Adrenal gland (tissue), 12 donors: ENCODE data around the gene B4GALNT3. TPM values are rescaled to one million over a fixed set of nuclear protein-coding genes. Genes with fewer than 3 reads are reported as not detected.

Experiments
- DNase-seq, 7 donors: peaks; one replicate each; pipeline ENCODE4 v3.0.0-alpha.2; 2019 to 2020
- H3K27ac ChIP-seq, 5 donors: fragments of 200-600 bp; sonication (generic) in 4 of 5; 1 replicate in 3 of 5; 2 replicates in 2 of 5; pipeline versions ENCODE4 v1.5.1 to v1.8.0; 2016 to 2020; ENCODE audit warnings: mild to moderate bottlenecking in 1 of 5
- H3K27me3 ChIP-seq: fragments of 200-600 bp; 2 replicates; pipeline ENCODE4 v1.8.0; 2021
- H3K36me3 ChIP-seq, 2 donors: fragments of 200-600 bp; replicated peaks in 1 of 2; 1 replicate in 1 of 2; 2 replicates in 1 of 2; pipeline versions ENCODE4 v1.5.1 to v1.8.0; 2018 to 2022
- H3K4me1 ChIP-seq, 2 donors: fragments of 200-600 bp; replicated peaks in 1 of 2; 1 replicate in 1 of 2; 2 replicates in 1 of 2; pipeline versions ENCODE4 v1.5.1 to v1.8.0; 2018 to 2021
- H3K4me3 ChIP-seq, 4 donors: fragments of 200-600 bp; sonication (generic) in 3 of 4; one replicate each; pipeline ENCODE4 v1.5.1; 2016 to 2018
- H3K9me3 ChIP-seq, 3 donors: fragments of 200-600 bp; sonication (generic) in 1 of 3; replicated peaks in 1 of 3; 1 replicate in 2 of 3; 2 replicates in 1 of 3; pipeline versions ENCODE4 v1.5.1 to v1.8.0; 2016 to 2021
- POLR2A ChIP-seq, 2 donors: fragments of 450-650 bp; IDR thresholded peaks; one replicate each; pipeline ENCODE4 v1.6.1; 2017; ENCODE audit warnings: antibody characterized with exemption in 2 of 2, mild to moderate bottlenecking in 2 of 2, moderate library complexity in 1 of 2
- WGBS, 4 donors: extraction: QIAGEN DNeasy Blood & Tissue Kit in 2 of 4; methylation state at CpG; one replicate each; pipeline versions ENCODE4 v1.1.5 to v1.1.7; 2013 to 2017; 5-methylcytosine and 5-hydroxymethylcytosine counted together
- intact Hi-C, 2 donors: fragments of 100-400 bp; cut with DNase I; formaldehyde crosslinking; loops; one replicate each; pipeline versions ENCODE4 v1.14.1 to v1.15.0; 2022 to 2023
- polyA plus RNA-seq, 3 donors: library from polyadenylated mRNA; stranded (reverse); fragments of 200-250 nt in 2 of 3; fragments of 350-450 nt in 1 of 3; fragmentation: Illumina TruSeq in 1 of 3; extraction: RNeasy Lipid Tissue Mini Kit (QIAGEN cat#74804) in 1 of 3; gene quantifications; one replicate each; pipeline ENCODE4 v1.2.3, GENCODE V29; 2013 to 2014
- total RNA-seq, 9 donors: library from RNA; depleted of rRNA in 4 of 9; stranded (reverse); fragments of >200 nt in 4 of 9; fragments of 120-200 nt in 1 of 9; fragmentation: NEBNext Ultra II Directional in 1 of 9; extraction: Animal tissue kit (Norgen Biotek cat#: 25700) in 1 of 9; gene quantifications; one replicate each; pipeline versions ENCODE4 v1.1.0 to v1.2.4, GENCODE V29; 2013 to 2023
- TF ChIP-seq, protein P1 (sequence below), 6 experiments: fragments of 450-650 bp in 4 of 6; fragments of 200-600 bp in 2 of 6; sonication (generic) in 1 of 6; IDR thresholded peaks; 1 replicate in 5 of 6; 2 replicates in 1 of 6; pipeline versions ENCODE4 v1.5.1 to v1.8.0; 2016 to 2021; ENCODE audit warnings: antibody characterized with exemption in 6 of 6, mild to moderate bottlenecking in 2 of 6, moderate library complexity in 1 of 6
- donor health status: healthy with polysubstance abuse.
- donor health status: Bipolar disorder and iron deficiency.
- donor health status: DM: yes; HTN: yes; CAD: no.
- donor health status: DM: no; HTN: no; CAD: no.
- donor health status: DM: no; HTN: no; CAD: no.
- donor health status: DM: yes; HTN: yes; CAD: no.

B4GALNT3 gene
- total and polyA plus RNA-seq, 12 donors: 3.1 to 43.1 (median 28.5) TPM

DNA sequence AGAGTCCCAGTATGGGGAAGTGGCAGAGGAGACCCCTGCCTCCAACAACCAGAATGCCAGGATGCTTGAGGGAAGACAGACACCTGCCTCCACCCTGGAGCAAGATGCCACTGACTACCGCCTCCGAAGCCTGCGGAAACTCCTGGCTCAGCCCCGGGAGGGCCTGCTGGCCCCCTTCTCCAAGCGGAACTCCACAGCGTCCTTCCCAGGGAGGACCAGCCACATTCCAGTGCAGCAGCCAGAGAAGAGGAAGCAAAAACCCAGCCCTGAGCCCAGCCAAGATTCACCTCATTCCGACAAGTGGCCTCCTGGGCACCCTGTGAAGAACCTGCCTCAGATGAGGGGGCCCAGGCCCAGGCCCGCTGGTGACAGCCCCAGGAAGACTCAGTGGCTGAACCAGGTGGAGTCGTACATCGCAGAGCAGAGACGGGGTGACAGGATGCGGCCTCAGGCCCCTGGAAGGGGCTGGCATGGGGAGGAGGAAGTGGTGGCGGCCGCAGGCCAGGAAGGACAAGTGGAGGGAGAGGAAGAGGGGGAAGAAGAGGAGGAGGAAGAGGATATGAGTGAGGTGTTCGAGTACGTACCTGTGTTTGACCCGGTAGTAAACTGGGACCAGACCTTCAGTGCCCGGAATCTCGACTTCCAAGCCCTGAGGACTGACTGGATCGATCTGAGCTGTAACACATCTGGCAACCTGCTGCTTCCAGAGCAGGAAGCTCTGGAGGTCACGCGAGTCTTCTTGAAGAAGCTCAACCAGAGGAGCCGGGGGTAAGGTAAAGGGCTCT, 93.7 kb downstream of the B4GALNT3 start:
- intact Hi-C loops: no loop called here

DNA sequence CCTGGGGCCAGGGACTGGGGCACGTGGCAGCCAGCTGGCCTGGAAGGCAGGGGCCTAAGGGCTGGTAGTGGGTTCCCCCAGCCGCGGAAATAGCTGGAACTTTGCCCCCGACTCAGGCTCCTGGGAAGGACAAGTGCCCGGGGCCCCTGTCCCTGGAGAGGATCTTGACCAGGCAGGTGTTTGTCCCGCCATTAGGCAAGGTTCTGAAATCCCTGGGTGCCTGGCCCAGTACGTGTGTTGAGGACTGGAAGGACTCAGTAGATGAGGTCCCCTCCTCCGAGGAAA, 94.2 kb downstream of the B4GALNT3 start:
- Histone ChIP-seq H3K4me1 (no peaks in the 10 kb centered on the region), H3K36me3 (peaks cover 0 to 5% of the 10 kb centered on the region in 2 donors), H3K27ac (no peak overlapping the region), H3K4me3 (no peak overlapping the region), H3K9me3 (no peaks in the 10 kb centered on the region), H3K27me3 (no peaks in the 10 kb centered on the region)
- no peak for TF ChIP-seq POLR2A (IDR thresholded peaks at IDR 0.05)
- TF ChIP-seq, protein P1, sequence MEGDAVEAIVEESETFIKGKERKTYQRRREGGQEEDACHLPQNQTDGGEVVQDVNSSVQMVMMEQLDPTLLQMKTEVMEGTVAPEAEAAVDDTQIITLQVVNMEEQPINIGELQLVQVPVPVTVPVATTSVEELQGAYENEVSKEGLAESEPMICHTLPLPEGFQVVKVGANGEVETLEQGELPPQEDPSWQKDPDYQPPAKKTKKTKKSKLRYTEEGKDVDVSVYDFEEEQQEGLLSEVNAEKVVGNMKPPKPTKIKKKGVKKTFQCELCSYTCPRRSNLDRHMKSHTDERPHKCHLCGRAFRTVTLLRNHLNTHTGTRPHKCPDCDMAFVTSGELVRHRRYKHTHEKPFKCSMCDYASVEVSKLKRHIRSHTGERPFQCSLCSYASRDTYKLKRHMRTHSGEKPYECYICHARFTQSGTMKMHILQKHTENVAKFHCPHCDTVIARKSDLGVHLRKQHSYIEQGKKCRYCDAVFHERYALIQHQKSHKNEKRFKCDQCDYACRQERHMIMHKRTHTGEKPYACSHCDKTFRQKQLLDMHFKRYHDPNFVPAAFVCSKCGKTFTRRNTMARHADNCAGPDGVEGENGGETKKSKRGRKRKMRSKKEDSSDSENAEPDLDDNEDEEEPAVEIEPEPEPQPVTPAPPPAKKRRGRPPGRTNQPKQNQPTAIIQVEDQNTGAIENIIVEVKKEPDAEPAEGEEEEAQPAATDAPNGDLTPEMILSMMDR (IDR thresholded peaks at IDR 0.05): no peak
- intact Hi-C loops: no loop called here
- no peak for DNase-seq
- 82 to 95% (median 91%) methylated on average over 3 to 8 of the region's 8 CpGs for WGBS, 4 donors

More for the DNA sequence above, 93.7 kb downstream of the B4GALNT3 start:
- H3K36me3 ChIP-seq: peaks cover 0 to 5% of the 10 kb centered on the region in 2 donors
- no peak overlapping the region for H3K27ac ChIP-seq
- 74 to 78% (median 77%) methylated on average over 20 to 23 of the region's 23 CpGs for WGBS, 4 donors
- H3K4me3 ChIP-seq: no peak overlapping the region
- DNase-seq: no peak
- no peaks in the 10 kb centered on the region for H3K9me3 ChIP-seq
- H3K27me3 ChIP-seq: no peaks in the 10 kb centered on the region
- no peak for TF ChIP-seq POLR2A (IDR thresholded peaks at IDR 0.05)
- TF ChIP-seq, protein P1 (IDR thresholded peaks at IDR 0.05): no peak
- H3K4me1 ChIP-seq: no peaks in the 10 kb centered on the region

DNA sequence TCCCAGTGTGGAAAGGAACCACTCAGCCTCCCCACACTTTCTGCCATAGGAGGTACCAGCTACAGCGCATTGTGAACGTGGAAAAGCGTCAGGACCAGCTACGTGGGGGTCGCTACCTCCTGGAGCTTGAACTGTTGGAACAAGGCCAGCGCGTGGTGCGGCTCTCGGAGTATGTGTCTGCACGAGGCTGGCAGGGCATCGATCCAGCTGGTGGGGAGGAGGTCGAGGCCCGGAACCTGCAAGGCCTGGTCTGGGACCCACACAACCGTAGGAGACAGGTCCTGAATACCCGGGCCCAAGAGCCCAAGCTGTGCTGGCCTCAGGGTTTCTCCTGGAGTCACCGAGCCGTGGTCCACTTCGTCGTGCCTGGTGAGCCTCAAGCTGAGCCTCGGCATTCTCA, 96.8 kb downstream of the B4GALNT3 start:
- Histone ChIP-seq H3K27me3 (no peaks in the 10 kb centered on the region), H3K27ac (no peak overlapping the region), H3K4me1 (no peaks in the 10 kb centered on the region), H3K4me3 (no peak overlapping the region), H3K9me3 (no peaks in the 10 kb centered on the region), H3K36me3 (peaks cover 0 to 5% of the 10 kb centered on the region in 2 donors)
- intact Hi-C loops: no loop called here
- DNase-seq: no peak
- 91 to 94% (median 93%) methylated on average over 13 to 20 of the region's 20 CpGs for WGBS, 4 donors
- TF ChIP-seq POLR2A (IDR thresholded peaks at IDR 0.05): no peak
- TF ChIP-seq, protein P1 (IDR thresholded peaks at IDR 0.05): no peak

DNA sequence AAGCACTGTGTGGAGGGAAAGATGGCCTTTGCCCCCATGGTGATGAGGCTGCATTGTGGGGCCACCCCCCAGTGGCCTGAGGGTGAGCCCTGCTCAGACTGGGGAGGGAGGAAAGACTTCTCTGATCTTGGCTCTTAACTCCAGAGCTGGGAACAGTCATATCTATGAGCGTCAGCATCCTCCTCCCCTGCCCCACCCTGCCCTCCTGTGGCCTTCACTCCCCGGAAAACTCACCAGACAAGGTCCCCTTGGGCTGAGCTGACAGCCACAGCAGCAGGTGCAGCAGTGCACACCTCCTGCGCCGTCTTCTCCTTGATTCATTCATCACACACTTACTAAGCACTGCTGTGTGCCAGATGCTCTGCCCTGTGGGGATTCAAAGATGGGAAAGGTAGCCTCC, 98.8 kb downstream of the B4GALNT3 start:
- no peaks in the 10 kb centered on the region for H3K4me1 ChIP-seq
- TF ChIP-seq, protein P1 (IDR thresholded peaks at IDR 0.05): no peak
- TF ChIP-seq POLR2A (IDR thresholded peaks at IDR 0.05): no peak
- H3K9me3 ChIP-seq: no peaks in the 10 kb centered on the region
- no peaks in the 10 kb centered on the region for H3K27me3 ChIP-seq
- no peak for DNase-seq
- WGBS, 4 donors: 78 to 100% (median 81%) methylated on average over 1 to 4 of the region's 4 CpGs
- no peaks in the 10 kb centered on the region for H3K36me3 ChIP-seq
- H3K27ac ChIP-seq: no peak overlapping the region
- intact Hi-C loops: no loop called here
- no peak overlapping the region for H3K4me3 ChIP-seq
